GM18868 (cell line): ENCODE data around the gene NTRK2.

Experiments
- ATAC-seq: cut with Tn5 transposase; IDR thresholded peaks from one replicate; pipeline ENCODE4 v1.9.1; 2021; ENCODE audit warnings: mild to moderate bottlenecking, moderate library complexity; ENCODE audit not compliant: unreplicated experiment

NTRK2 gene

GRCh38 chr9:84812847-84813246 lies 143.3 kb downstream of the NTRK2 start:
- ATAC-seq: no peak

DNA sequence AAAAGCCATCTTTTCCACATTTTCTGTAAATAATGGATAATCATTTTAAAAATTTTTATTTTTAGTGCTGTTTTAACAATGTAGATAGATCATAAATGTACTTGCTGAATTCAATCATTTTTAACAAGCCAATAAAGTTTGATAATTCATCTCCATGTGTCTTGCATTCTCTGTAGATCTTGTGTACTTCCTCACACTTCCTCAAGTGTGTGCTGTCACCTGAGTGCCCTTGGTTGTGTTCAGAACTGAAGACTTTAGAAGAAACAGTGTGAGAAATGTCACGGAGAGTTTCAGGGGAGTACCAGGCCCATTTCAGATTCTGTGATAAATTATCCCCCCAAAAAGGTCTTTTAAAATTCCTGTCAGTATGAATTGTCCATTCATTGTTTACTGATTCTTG lies 146.0 kb downstream of the NTRK2 start:
- ATAC-seq: no peak

DNA sequence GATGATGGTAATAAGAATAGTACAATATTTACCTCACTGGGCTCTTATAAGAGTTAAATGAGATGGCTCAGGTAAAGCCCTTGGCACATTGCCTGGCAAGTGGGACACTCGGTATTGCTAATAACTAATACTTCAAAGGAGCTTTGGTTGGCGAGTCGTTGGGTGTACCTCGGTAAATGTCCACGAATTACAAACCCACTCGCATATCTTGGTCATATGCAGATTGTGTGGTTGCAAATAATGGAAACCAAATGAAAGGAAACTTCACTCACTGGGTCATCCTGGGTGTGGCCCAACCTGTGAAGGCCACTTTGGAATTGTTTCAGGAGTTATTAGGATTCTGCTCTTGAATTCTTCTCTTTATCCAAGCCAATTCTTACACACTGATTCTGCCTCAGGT lies 147.5 kb downstream of the NTRK2 start:
- no peak for ATAC-seq

GRCh38 chr9:84818791-84819190 lies 149.3 kb downstream of the NTRK2 start:
- no peak for ATAC-seq

DNA sequence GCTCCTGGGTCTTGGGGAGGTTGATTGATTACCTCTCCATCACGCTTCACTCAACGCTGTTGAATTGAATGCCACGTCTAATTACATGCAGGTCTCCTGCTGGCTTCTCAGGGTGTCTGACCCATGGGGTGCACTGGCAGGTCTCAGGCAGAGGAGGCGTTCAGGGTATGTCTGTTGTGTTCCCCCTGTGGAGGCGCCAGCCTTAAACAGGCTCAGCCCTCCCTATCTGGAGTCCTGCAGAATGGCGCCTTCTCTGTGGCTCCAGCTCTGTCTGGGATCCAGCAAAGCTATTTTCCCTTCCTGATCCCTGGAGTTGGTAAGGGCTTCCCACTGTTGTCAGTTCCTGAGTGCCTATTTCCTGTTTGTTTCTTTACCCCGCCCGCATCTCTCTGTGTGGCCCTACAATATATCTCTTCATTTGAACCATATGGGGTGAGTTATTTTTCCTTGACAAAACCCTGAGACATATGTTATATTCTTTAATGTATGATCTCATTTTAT lies 150.0 kb downstream of the NTRK2 start:
- no peak for ATAC-seq

GRCh38 chr9:84821431-84821830 lies 151.9 kb downstream of the NTRK2 start:
- no peak for ATAC-seq

GRCh38 chr9:84822589-84823233 lies 153.2 kb downstream of the NTRK2 start:
- peak; percentile 48 for ATAC-seq

DNA sequence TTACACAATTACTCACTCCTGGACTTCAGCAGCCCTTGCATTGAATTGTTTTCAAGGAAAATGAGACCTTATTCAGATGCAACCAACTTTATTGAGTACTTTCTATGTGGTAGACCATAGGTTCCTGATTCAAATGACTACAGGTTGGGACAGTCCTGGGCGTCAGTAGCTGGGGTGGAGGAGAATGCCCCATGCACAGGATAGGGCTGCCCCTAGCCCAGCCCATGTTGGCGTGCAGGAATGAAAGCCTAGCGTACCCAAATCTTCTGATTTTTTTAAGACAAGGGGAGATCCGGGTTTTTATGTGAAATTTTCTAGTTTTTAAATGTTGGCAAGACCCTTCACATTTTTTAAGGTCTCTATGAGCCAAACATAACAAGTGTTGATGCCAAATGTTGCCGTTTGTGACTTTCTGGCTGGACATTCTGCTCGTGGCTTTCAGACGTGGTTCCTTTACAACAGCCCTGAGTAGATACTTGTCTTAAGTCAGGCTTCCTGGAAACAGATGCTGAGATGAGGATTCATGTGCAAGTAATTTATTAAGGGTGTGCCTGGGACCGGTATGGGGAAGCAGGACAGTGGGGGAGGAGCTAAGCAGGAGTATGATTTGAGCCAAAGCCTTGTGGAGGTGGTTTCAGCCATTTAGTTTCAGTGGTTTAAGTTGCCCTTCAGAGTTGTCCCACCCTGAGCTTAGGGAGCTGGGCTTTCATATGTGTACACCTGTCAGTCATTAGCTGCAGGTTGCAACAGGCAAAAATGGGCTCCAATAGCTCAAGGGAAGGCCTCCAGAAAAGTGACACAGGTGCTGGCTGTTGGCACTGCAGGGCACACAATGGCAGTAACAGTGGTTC lies 154.1 kb downstream of the NTRK2 start:
- ATAC-seq: peak; percentile 73

GRCh38 chr9:84827216-84827765 lies 157.8 kb downstream of the NTRK2 start:
- no peak for ATAC-seq

DNA sequence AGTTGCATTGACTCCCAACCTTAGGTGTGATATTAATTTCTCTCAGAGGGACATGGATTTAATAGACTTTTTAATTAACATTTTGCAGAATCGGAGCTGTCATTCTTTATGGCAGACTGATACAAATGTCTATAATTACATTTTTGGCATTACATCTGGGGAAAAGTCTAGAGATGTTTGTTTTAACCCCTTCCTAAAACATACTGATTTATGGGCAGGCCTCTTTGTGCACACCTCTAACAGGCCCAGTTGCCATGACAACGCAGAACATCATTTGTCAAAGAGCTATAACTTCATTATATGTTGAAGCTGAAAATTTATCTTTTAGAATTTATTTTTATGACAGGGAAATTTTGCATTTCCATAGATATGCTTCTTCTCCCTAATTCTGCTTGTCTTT lies 158.5 kb downstream of the NTRK2 start:
- no peak for ATAC-seq

DNA sequence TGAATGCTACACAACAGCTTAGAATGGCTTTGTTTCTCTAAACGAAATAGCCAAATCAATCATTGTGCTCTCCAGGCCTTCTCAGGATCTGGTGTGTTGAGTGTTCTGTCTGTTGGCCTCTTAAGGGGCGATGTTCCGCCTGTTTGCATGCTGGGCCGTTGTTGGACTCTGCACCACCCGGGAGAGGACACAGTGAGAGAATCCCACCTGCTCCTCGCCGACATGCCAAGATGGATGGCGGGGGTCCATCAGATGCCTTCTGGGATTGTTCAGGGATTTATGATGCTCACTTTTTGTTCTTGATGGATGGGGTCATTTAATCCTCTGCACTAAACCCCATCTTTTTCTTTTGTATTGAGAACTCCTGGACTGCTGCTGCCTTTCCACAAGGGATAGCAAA lies 159.9 kb downstream of the NTRK2 start:
- ATAC-seq: no peak

GRCh38 chr9:84829997-84830696 lies 160.6 kb downstream of the NTRK2 start:
- no peak for ATAC-seq

- no peak for ATAC-seq
Measured at GRCh38 chr9:84831377-84831776, 161.8 kb downstream of the NTRK2 start.

GRCh38 chr9:84832453-84832852 lies 162.9 kb downstream of the NTRK2 start:
- no peak for ATAC-seq

- no peak for ATAC-seq
Measured at GRCh38 chr9:84834426-84834825, 164.9 kb downstream of the NTRK2 start.

GRCh38 chr9:84835745-84836144 lies 166.2 kb downstream of the NTRK2 start:
- no peak for ATAC-seq

- ATAC-seq: no peak
Measured at GRCh38 chr9:84838879-84839278, 169.3 kb downstream of the NTRK2 start.

DNA sequence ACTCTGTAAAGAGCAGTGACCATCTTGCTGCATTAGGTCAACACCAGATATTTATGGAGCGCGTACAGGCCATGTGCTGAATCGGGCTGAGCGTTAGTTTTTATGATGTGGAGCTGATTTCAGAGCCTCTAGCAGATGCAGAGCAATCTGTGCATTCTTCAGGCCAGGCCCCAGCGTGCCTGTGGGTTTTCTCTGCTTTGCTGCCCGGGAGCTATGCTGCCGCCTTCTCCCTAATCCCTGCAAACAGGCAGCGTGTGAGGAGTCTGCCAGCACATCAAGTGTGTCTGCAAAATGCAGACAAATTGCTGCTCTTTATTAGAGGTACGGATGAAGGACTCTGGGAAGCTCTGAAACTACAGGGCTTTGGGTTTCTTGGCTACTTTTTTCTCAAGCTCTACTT lies 170.0 kb downstream of the NTRK2 start:
- ATAC-seq: no peak

GRCh38 chr9:84841931-84842330 lies 172.4 kb downstream of the NTRK2 start:
- no peak for ATAC-seq

GRCh38 chr9:84843175-84843824 lies 173.8 kb downstream of the NTRK2 start:
- ATAC-seq: no peak
